Thyroid gland (tissue), 4 donors: ENCODE results near the gene FXYD6. TPM values are rescaled to one million over a fixed set of nuclear protein-coding genes. Genes with fewer than 3 reads are reported as not detected.

Experiments used
- DNase-seq, 2 donors: peaks; one replicate each; pipeline ENCODE4 v3.0.0-alpha.2; 2019
- H3K27ac ChIP-seq, 3 donors: fragments of 200-600 bp; sonication (generic); 1 replicate in 2 of 3; 2 replicates in 1 of 3; pipeline ENCODE4 v1.5.1; 2016 to 2019; ENCODE audit warnings: mild to moderate bottlenecking in 1 of 3, moderate library complexity in 1 of 3
- H3K27me3 ChIP-seq: fragments of 200-600 bp; sonication (generic); one replicate; pipeline ENCODE4 v1.5.1; 2019
- H3K36me3 ChIP-seq, 2 donors: fragments of 200-600 bp; sonication (generic); one replicate each; pipeline ENCODE4 v1.5.1; 2016 to 2019
- H3K4me1 ChIP-seq, 2 donors: fragments of 200-600 bp; sonication (generic); one replicate each; pipeline ENCODE4 v1.5.1; 2017 to 2019
- H3K4me3 ChIP-seq, 3 donors: fragments of 200-600 bp; sonication (generic); replicated peaks in 1 of 3; 1 replicate in 2 of 3; 2 replicates in 1 of 3; pipeline ENCODE4 v1.5.1; 2016; ENCODE audit warnings: mild to moderate bottlenecking in 1 of 3
- H3K9me3 ChIP-seq: fragments of 200-600 bp; sonication (generic); one replicate; pipeline ENCODE4 v1.5.1; 2017
- POLR2A ChIP-seq, 2 donors: fragments of 450-650 bp; IDR thresholded peaks; one replicate each; pipeline ENCODE4 v1.6.1; 2017; ENCODE audit warnings: antibody characterized with exemption in 2 of 2, mild to moderate bottlenecking in 2 of 2, moderate library complexity in 1 of 2
- WGBS, 2 donors: methylation state at CpG; one replicate each; pipeline ENCODE4 v1.1.5; 2017; 5-methylcytosine and 5-hydroxymethylcytosine counted together
- intact Hi-C: fragments of 100-400 bp; cut with DNase I; formaldehyde crosslinking; loops from one replicate; pipeline ENCODE4 v1.15.1; 2023
- total RNA-seq, 4 donors: library from RNA; depleted of rRNA; stranded (reverse); fragments of >200 nt; gene quantifications; one replicate each; pipeline ENCODE4 v1.2.3, GENCODE V29; 2016
- TF ChIP-seq, protein P1 (sequence below), 6 experiments: fragments of 200-600 bp in 3 of 6; fragments of 450-650 bp in 3 of 6; sonication (generic) in 3 of 6; IDR thresholded peaks; one replicate each; pipeline ENCODE4 v1.5.1; 2016 to 2019; ENCODE audit warnings: antibody characterized with exemption in 6 of 6, mild to moderate bottlenecking in 2 of 6, inconsistent platforms in 1 of 6, moderate library complexity in 1 of 6

Gene FXYD6
- total RNA-seq, 4 donors from 2014 or later = 34.2 to 143 (median 88.6) TPM

DNA sequence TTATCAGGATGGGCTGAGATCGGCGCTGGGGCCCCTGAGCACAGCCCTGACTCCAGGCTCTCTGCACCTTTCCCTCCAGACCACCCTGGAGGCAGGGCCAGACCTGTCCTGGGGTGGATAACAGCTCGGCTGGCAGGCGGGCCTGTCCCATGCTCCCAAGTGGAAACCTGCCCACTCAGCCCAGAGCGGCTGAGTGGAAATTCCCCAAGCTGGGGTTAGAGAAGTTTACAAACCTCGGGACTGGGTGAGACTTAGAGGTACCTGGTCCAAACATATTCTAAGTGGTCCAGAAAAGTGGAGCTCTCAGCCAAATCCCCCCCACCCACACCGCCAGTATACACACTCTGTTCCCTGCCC is 47.1 kb downstream of the FXYD6 start:
- no peak overlapping the region for H3K4me3 ChIP-seq
- H3K9me3 ChIP-seq = no peaks in the 10 kb centered on the region
- peak overlapping the region in 2 of 3 donors; percentile 15 to 28 for H3K27ac ChIP-seq
- intact Hi-C loops = no loop called here
- WGBS, 2 donors = 64 to 67% methylated on average over 5 to 6 of the region's 7 CpGs
- TF ChIP-seq, protein P1, sequence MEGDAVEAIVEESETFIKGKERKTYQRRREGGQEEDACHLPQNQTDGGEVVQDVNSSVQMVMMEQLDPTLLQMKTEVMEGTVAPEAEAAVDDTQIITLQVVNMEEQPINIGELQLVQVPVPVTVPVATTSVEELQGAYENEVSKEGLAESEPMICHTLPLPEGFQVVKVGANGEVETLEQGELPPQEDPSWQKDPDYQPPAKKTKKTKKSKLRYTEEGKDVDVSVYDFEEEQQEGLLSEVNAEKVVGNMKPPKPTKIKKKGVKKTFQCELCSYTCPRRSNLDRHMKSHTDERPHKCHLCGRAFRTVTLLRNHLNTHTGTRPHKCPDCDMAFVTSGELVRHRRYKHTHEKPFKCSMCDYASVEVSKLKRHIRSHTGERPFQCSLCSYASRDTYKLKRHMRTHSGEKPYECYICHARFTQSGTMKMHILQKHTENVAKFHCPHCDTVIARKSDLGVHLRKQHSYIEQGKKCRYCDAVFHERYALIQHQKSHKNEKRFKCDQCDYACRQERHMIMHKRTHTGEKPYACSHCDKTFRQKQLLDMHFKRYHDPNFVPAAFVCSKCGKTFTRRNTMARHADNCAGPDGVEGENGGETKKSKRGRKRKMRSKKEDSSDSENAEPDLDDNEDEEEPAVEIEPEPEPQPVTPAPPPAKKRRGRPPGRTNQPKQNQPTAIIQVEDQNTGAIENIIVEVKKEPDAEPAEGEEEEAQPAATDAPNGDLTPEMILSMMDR (IDR thresholded peaks at IDR 0.05) = no peak
- TF ChIP-seq POLR2A (IDR thresholded peaks at IDR 0.05) = no peak
- no peak for DNase-seq
- H3K4me1 ChIP-seq = peaks cover 11 to 41% of the 10 kb centered on the region in 2 donors
- no peaks in the 10 kb centered on the region for H3K27me3 ChIP-seq
- no peaks in the 10 kb centered on the region for H3K36me3 ChIP-seq

DNA sequence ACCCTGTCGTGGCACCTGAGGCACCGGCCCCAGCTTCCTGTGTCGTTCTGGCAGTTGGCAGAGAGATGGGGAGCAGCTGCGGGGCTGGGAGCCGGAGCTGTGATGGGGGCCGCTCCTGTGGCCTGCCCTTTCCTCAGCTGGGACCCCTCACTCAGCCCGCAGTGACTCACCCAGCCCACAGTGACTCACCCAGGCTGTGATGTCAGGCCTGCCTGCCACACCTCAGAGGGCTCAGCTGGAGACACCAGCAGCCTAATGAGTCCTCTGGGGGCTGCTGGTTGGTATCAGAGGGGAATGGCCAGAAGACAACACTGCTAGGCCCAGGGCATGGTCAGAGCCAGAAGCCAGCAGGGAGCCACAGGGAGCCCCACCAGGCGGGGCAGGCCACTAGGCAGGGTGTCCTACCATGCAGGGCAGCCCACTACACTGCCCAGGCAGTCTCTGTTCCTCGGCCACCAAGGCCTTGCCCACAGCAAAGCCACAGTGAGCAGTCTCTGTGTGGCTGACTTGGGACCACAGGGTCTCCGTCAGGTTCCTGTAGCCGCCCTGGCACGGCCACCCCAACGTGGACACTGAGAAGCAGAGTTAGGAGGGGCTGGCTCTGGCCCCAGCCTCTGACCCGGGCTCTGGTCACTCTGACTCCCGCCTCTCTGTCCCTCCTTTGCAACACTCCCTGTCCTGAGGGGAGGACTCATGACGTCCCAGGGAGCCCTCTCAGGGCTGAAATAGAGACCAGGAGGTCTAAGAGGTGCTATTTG is 47.7 kb downstream of the FXYD6 start:
- WGBS, 2 donors = 59 to 83% methylated on average over 11 of the region's 16 CpGs
- intact Hi-C loops = no loop called here
- DNase-seq = no peak
- no peak for TF ChIP-seq POLR2A (IDR thresholded peaks at IDR 0.05)
- TF ChIP-seq, protein P1 (IDR thresholded peaks at IDR 0.05) = no peak
- H3K36me3 ChIP-seq = no peaks in the 10 kb centered on the region
- no peaks in the 10 kb centered on the region for H3K27me3 ChIP-seq
- peaks cover 9 to 38% of the 10 kb centered on the region in 2 donors for H3K4me1 ChIP-seq
- no peaks in the 10 kb centered on the region for H3K9me3 ChIP-seq
- H3K27ac ChIP-seq = peak overlapping the region in 2 of 3 donors; percentile 15 to 28
- H3K4me3 ChIP-seq = no peak overlapping the region

DNA sequence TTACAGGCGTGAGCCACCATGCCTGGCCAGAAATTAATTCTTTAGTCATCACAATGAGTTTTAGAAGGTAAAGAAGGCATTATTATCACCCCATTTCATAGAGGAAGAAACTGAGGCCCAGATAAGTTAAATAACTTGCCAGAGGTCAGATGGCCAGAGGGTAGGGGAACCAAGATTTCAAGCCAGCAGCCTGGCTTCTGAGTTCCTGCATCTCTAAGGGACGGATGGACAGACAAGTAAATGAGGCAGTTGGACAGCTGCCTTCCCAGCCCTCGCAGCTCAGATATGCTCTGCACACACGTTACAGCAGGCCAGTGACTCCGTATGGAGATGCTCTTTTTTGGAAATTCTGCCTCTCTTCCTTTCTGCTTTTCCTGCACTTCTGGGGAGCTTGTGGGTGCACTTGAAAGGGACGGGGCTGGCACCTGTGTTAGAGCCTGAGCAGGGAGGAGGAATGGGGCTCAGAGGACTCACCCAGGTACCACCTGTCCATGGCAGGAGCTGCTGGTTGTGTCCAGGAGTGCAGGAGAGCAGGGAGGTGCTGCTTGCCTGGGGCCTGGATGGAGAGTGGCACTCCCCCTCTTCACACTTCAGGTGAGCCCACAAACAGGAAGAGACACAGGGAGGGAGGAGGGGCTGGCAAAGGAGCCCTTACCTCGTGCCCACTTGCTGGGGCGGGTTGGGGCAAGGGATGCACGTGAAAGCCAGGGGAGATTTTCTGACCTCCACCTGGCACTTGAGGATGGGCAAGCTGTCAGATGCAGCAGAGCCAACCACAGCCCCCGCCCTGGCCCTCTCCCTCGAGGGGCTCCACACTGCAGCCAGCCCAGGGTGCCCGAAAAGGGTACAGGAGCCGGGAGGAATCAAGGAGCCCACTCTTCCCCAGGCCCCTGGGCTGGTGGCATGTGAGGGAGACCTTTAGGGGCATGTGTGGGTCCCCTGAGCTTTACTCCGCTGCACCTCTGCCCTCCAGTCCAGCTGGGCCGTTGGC is 48.6 kb downstream of the FXYD6 start:
- H3K4me3 ChIP-seq = no peak overlapping the region
- no peak overlapping the region for H3K27ac ChIP-seq
- no peak for DNase-seq
- WGBS, 2 donors = 75 to 89% methylated on average over 10 to 11 of the region's 15 CpGs
- H3K4me1 ChIP-seq = peaks cover 0 to 34% of the 10 kb centered on the region in 2 donors
- intact Hi-C loops = no loop called here
- H3K27me3 ChIP-seq = no peaks in the 10 kb centered on the region
- H3K9me3 ChIP-seq = no peaks in the 10 kb centered on the region
- TF ChIP-seq, protein P1 (IDR thresholded peaks at IDR 0.05) = no peak
- TF ChIP-seq POLR2A (IDR thresholded peaks at IDR 0.05) = no peak
- H3K36me3 ChIP-seq = no peaks in the 10 kb centered on the region

DNA sequence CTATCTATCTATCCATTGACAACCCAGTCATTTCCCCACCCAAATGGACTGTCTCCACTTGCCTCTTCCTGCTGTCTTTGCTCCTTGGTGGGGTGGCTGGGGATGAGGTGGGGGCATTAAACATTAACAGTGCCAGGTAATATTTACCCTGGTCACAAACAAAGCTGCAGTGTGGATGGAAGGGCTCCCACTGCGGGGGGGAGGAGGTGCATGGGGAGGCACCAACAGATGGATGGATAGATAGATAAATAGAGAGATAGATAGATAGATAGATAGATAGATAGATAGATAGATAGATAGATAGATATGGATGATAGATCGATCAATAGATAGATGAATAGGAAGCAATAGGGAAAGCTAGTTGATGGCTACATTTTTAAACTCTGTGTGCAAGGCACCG is 49.6 kb downstream of the FXYD6 start:
- Histone ChIP-seq H3K9me3 (no peaks in the 10 kb centered on the region), H3K4me1 (peaks cover 0 to 28% of the 10 kb centered on the region in 2 donors), H3K27me3 (no peaks in the 10 kb centered on the region), H3K4me3 (no peak overlapping the region), H3K36me3 (no peaks in the 10 kb centered on the region), H3K27ac (no peak overlapping the region)
- intact Hi-C loops = no loop called here
- DNase-seq = no peak
- TF ChIP-seq, protein P1 (IDR thresholded peaks at IDR 0.05) = no peak
- TF ChIP-seq POLR2A (IDR thresholded peaks at IDR 0.05) = no peak
- 84 to 86% methylated on average over 3 of the region's 3 CpGs for WGBS, 2 donors
